Measurements from ENCODE around the gene MYH6.

MYH6 gene

DNA sequence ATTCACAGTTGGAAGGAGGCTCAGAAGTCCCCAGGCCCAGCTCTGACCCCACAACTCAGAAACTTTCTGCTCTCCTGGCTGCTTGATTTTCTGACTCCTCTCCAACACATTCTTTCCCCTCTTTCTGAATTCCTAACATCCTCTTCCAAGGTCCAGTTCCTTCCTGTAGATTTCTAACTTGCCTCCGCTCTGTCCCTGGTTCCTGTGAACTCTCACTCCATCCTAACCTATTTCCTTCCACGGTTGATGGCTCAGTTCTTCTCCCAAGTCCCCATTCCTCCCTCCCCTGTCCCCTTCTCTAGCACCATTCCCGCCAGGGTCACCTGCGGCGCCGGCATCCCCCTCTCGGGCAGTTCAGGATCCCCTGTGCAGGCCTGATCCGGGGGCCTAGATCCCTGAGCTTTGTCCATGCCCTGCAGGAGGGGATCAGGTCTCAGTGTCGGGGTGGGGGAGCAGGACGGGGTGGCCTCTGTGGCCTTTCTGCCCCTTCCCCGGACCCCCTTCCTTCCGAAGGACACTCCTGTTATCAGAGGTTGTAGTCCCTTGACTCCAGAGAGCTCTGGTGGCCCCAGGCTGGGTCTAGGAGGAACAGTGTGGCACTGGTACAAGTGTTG lies 49.4 kb downstream of the MYH6 start:
- Mint-ChIP-seq H3K27ac (no peak overlapping the region), H3K27me3 (peaks cover 27% of the 10 kb centered on the region), H3K9me3 (no peaks in the 10 kb centered on the region), H3K4me1 (ENCODE audit: low read depth) (no peaks in the 10 kb centered on the region), H3K36me3 (ENCODE audit: low read depth) (no peaks in the 10 kb centered on the region), H3K4me3 (no peak overlapping the region)
- DNase-seq = no peak

DNA sequence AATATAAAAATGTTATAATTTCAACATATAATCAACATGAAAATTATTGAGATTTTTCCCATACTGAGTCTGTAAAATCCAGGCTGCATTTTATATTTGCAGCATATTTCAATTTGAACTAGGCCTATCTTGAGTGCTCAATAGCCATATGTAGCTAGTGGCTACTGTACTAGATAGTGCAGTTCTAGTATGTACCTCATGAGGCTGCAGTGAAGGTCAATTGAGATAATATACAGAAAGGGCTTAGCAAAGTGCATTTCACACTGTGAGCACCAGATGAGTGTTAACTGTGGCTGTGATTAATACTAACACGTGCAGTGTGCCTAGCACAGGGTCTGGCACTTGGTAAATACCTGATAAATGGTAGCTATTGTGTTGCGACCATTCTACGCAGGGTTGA lies 50.0 kb downstream of the MYH6 start:
- Mint-ChIP-seq H3K9me3 (no peaks in the 10 kb centered on the region), H3K36me3 (ENCODE audit: low read depth) (no peaks in the 10 kb centered on the region), H3K27me3 (peaks cover 27% of the 10 kb centered on the region), H3K4me1 (ENCODE audit: low read depth) (peaks cover under 1% of the 10 kb centered on the region), H3K4me3 (no peak overlapping the region), H3K27ac (no peak overlapping the region)
- DNase-seq = no peak

DNA sequence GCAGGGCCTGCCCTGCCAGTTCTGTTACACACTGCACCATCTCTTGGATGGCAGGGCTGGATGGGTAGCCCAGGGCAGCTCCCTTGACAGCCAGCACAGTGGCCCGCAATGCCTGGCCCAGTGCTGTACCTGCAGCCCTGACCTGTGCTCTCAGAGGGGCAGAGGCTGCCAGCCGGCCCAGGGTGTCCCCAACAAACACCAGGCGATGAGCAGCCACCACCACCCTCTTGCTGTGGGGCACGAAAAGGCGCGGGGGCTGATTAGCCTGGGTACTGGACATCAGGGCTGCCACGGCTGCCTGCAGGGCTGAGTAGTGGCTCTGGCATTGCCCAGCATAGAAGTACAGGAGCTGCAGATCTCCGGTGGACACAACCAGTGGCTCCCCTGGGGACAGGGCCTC lies 50.8 kb downstream of the MYH6 start:
- H3K4me1 Mint-ChIP-seq (ENCODE audit: low read depth) = peaks cover 4% of the 10 kb centered on the region
- H3K4me3 Mint-ChIP-seq = no peak overlapping the region
- no peak for DNase-seq
- no peaks in the 10 kb centered on the region for H3K36me3 Mint-ChIP-seq (ENCODE audit: low read depth)
- no peak overlapping the region for H3K27ac Mint-ChIP-seq
- H3K27me3 Mint-ChIP-seq = peaks cover 31% of the 10 kb centered on the region
- H3K9me3 Mint-ChIP-seq = no peaks in the 10 kb centered on the region

DNA sequence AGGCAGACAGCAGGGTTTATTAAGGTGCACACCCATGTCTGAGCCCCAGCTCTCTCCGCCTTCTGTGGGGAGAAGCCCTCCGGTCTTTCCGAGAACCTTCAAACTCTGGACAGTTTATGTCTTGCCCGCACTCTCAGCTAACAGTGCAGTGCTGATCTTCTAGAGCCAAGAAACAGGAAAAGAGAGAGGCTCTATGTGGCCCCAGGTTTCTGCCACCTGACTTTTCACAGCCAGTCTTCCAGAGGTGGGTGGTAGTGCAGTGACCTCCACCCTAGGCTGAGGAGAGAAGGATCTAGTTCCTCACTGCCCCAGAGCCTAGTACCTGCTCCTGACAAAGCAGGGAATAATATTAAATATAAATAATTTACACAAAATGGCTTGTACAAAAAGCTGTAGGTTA lies 51.4 kb downstream of the MYH6 start:
- Mint-ChIP-seq H3K4me3 (no peak overlapping the region), H3K4me1 (ENCODE audit: low read depth) (peaks cover 4% of the 10 kb centered on the region), H3K27me3 (peaks cover 31% of the 10 kb centered on the region), H3K27ac (no peak overlapping the region), H3K9me3 (no peaks in the 10 kb centered on the region), H3K36me3 (ENCODE audit: low read depth) (no peaks in the 10 kb centered on the region)
- no peak for DNase-seq

DNA sequence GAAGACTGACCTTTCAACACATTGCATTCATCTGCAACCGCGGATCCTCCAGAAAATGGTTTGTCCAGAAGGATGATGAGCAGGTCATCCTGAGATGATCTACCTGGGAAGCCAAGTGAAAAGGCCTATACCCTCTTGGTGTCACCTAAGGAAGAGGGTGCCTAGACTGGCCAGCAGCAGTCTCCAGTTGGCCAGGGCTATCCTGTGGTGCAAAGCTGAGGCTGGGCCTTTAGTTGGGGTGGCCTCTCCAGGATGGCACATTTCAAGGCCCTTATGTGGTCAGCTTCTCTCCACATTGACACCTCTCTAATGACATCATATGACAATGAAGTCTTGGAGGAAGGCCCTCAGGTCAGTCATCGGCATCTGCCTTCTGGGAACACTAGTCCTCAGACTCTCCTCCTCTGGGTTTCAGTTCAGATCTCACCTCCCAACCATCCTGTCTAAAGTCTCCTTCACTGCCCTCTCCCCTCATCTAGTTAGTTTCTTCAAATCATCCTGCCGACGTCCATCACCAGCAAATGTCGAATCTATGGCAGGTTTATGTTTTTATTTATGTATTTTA lies 52.1 kb downstream of the MYH6 start:
- no peaks in the 10 kb centered on the region for H3K9me3 Mint-ChIP-seq
- H3K36me3 Mint-ChIP-seq (ENCODE audit: low read depth) = no peaks in the 10 kb centered on the region
- no peak overlapping the region for H3K4me3 Mint-ChIP-seq
- no peak overlapping the region for H3K27ac Mint-ChIP-seq
- peaks cover 9% of the 10 kb centered on the region for H3K4me1 Mint-ChIP-seq (ENCODE audit: low read depth)
- DNase-seq = no peak
- H3K27me3 Mint-ChIP-seq = peaks cover 37% of the 10 kb centered on the region

DNA sequence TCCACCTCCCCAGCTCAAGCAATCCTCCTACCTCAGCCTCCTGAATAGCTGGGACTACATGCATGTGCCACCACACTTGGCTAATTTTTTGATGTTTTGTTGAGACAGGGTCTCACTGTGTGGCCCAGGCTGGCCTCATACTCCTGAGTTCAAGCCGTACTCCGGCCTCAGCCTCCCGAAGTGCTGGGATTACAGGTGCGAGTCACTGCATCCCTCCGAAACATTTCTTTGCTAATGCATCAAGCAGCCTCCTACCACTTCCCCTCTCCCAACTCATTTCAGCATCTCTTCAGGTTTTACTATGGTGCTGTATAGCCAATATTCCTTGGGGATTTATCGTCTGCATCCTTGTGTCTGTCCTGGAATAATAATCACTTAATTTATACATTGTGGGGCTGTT lies 53.1 kb downstream of the MYH6 start:
- Mint-ChIP-seq H3K4me1 (ENCODE audit: low read depth) (peaks cover 9% of the 10 kb centered on the region), H3K27ac (no peak overlapping the region)

DNA sequence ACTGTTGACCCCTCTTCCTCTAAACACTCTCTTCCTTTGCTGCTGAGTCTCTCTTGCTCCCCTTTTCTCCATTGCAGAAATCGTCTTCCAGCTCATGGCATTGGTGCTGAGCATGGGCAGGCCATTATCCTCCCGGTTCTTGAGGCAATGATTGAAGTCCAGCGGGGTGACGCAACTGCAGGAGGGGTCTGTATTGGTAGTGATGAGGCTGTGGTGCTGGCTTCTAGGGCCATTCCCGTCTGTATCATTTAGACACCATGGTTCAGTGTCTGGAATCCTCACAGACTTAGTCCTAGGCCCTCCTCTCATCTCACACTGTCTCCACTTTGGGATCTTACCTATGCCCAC lies 54.7 kb downstream of the MYH6 start:
- Mint-ChIP-seq H3K4me1 (ENCODE audit: low read depth) (peaks cover 9% of the 10 kb centered on the region), H3K36me3 (ENCODE audit: low read depth) (no peaks in the 10 kb centered on the region), H3K27me3 (peaks cover 42% of the 10 kb centered on the region), H3K27ac (no peak overlapping the region), H3K9me3 (no peaks in the 10 kb centered on the region), H3K4me3 (peak overlapping the region; percentile 60)
- DNase-seq = no peak

More for the DNA sequence above, 53.1 kb downstream of the MYH6 start:
- no peaks in the 10 kb centered on the region for H3K9me3 Mint-ChIP-seq
- H3K36me3 Mint-ChIP-seq (ENCODE audit: low read depth) = no peaks in the 10 kb centered on the region
- H3K4me3 Mint-ChIP-seq = no peak overlapping the region
- H3K27me3 Mint-ChIP-seq = peaks cover 42% of the 10 kb centered on the region
- no peak for DNase-seq

DNA sequence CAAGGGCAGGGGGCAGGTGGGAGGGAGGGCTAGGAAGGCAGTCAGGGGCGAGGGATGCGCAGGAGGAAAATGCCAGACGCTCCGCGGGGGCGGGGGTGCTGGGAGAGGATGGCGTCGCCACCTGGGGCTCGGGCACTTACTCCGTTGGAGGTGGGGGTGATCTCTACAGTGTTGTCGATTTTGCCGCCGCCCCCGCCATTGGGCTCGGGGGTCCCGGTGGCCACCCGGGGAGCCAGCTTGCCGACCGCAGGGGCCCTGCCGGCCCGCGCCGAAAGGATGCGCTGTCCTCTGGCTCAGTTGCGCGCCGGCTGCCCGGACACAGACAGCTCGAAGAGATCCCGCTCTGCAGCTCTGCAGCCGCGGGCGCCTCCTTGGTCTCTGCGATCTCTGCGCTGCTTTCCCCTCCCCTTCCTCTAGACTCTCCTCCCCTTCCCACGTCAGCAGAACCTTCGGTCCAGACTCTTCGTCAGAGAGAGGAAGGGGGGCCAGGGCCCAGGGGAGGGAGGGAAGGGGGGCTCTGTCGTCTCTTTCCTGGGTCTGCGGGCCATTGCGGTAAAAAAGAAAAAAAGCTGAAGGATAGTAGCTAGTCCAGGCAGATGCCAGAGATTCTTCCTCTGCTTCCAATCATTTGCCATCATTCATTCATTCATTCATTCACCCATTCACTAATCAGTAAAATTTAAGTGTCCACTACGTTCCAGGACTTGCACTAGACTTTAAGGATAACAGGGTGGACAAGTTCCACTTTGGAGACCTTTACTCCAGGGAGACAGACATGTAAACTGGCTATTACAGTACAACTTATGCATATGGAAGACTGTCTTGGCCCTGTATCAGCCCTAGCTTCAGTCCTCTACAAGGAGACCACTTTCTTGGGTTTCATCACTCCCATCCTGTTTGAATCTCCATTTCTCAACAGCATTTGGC lies 55.3 kb downstream of the MYH6 start, which contains the start of gene SLC22A17:
Gene SLC22A17, minus strand, starts transcription at position 382 of the 927 bp plus-strand sequence.
- Mint-ChIP-seq H3K27me3 (peaks cover 42% of the 10 kb centered on the region), H3K4me1 (ENCODE audit: low read depth) (peaks cover 9% of the 10 kb centered on the region), H3K4me3 (peak within 1 kb of the TSS; percentile 60), H3K9me3 (no peaks in the 10 kb centered on the region), H3K27ac (no peak within 1 kb of the TSS), H3K36me3 (ENCODE audit: low read depth) (no peaks in the 10 kb centered on the region)
- peak; percentile 72 for DNase-seq

DNA sequence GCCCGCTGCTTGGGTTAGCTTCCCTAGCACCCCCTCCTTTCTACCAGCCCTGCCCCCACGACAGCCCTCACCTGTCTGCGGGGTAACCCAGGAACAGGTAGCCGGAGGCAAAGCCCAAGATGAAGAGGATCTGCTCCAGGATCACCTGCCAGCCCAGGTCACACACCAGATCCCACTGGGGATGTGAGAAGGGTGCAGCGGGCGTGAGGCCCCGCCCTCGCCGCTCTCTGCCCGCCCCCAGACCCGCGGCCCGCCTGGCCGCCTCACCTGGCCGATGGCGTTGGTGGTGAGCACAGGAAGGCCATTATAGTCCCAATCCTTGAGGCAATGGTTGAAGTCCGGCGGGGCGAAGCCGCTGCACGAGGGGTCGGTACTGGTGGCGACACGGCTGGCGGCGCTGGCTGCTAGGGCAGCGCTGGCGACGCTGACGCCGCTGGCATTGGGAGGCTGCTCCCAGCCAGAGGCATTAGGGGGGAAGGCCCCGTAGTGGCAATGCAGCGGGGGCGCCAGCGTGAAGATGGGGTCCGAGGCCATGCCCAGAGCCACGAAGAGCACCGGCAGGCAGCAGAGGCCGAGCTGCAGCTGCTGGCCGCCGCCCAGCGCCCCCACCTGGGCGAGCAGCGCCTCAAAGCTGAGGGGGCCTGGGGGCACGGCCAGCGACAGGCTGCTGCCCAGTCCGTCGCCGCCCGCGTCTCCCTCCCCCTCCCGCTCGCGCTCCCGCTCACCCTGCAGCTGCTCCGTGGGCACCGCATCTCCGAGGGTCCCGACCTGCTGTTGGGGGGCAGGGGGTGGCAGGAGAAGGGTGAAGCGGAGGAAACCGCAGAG lies 56.2 kb downstream of the MYH6 start:
- peaks cover 42% of the 10 kb centered on the region for H3K27me3 Mint-ChIP-seq
- H3K4me1 Mint-ChIP-seq (ENCODE audit: low read depth) = peaks cover 9% of the 10 kb centered on the region
- DNase-seq = peak; percentile 43
- H3K9me3 Mint-ChIP-seq = no peaks in the 10 kb centered on the region
- no peak overlapping the region for H3K27ac Mint-ChIP-seq
- H3K36me3 Mint-ChIP-seq (ENCODE audit: low read depth) = no peaks in the 10 kb centered on the region
- H3K4me3 Mint-ChIP-seq = peak overlapping the region; percentile 60

DNA sequence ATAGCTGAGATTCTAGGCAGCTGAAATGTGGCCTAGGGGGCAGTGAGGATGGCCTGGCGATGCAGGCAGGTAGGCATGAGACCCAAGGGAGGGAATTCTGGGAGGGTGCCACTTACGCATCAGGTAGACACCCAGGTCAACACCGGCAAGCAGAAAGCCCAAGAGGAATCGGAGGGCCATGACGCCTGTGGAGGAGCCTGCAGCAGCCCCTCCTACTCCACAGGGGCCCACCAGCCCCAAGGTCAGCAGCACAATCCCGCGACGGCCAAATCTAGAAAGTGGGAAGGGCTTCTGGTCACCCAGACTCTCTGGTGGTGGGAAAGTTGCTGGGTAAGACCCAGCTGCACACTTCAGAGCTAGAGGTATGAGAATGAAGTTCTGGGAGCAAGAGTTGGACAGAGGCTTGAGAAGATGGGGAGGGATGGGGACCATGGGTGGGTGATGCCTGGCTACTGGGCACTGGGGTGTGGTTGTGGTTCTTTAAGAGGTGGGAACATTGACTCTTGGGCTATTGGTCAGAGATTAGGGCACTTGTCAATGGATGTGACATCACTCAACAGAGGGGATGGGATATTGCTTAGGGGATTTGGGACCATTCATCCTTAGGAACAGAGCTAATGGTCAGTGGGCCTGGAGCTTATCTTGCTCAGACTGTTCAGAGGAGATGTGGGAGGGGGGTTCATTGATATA lies 58.8 kb downstream of the MYH6 start:
- Mint-ChIP-seq H3K4me1 (ENCODE audit: low read depth) (peaks cover 9% of the 10 kb centered on the region), H3K9me3 (no peaks in the 10 kb centered on the region), H3K27ac (no peak overlapping the region), H3K36me3 (ENCODE audit: low read depth) (no peaks in the 10 kb centered on the region), H3K27me3 (peaks cover 28% of the 10 kb centered on the region), H3K4me3 (no peak overlapping the region)
- DNase-seq = no peak

DNA sequence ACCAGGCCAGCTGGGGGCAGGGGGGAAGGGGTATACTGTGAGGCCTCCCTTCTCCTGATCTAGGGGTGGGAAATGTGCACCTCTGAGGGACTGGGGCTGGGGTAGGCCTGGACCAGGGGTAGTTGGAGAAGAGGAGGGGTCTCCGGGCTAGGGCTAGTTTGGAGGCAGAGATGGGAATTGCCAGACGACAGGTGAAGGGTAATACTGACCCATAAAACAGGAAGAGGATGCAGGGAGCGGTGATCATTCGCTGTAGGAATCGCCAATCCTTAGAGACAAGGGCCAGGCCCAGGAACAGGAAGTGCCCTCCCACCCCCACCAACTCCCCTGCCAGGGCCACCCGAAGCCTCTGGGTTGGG lies 59.8 kb downstream of the MYH6 start:
- Mint-ChIP-seq H3K4me1 (ENCODE audit: low read depth) (peaks cover 9% of the 10 kb centered on the region), H3K36me3 (ENCODE audit: low read depth) (no peaks in the 10 kb centered on the region), H3K4me3 (no peak overlapping the region)

DNA sequence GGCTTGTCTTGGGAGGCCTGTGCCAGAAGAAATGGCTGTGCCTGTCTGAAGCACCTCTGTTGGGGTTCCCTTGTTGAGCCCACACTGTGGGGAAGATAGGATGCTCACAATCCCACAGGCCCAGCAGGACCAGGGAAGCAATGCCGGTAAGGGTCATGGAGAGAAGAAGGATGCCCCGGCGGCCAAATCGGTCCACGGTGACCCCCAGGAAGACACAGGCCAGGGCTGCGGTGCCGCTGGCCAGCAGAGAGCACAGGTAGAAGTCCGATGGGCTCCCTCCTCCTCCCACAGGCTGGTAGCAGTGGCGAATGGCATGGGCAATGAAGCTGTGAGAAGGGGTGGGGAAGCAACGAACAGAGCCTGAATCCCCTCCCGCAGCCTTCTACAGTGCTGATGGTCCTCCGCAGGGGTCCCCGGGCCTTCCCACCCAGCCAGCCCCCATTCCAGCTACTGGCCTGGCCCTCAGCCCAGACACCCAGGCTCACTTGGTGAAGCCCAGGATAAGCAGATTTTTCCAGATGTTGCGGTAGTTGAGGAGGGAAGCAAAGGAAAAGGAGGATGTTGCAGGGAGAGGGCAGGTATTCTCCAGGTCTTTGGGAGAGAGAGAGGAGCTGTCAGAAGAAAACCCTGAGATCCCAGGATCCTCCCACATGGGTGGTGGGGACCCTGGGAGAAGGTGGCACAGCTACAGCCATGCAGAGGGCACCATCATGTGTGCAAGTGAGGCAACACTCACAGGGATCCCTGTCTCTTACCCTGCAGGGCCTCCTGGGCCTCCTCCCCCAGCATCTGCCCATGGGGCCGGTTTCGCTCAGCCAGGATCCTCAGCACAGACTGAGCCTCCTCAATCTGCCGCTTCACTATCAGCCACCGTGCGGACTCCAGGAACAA lies 60.4 kb downstream of the MYH6 start:
- H3K9me3 Mint-ChIP-seq = no peaks in the 10 kb centered on the region
- H3K36me3 Mint-ChIP-seq (ENCODE audit: low read depth) = no peaks in the 10 kb centered on the region
- H3K4me1 Mint-ChIP-seq (ENCODE audit: low read depth) = peaks cover 4% of the 10 kb centered on the region
- H3K4me3 Mint-ChIP-seq = no peak overlapping the region
- no peak overlapping the region for H3K27ac Mint-ChIP-seq
- no peak for DNase-seq
- peaks cover 12% of the 10 kb centered on the region for H3K27me3 Mint-ChIP-seq

More for the DNA sequence above, 59.8 kb downstream of the MYH6 start:
- Mint-ChIP-seq H3K9me3 (no peaks in the 10 kb centered on the region), H3K27me3 (peaks cover 18% of the 10 kb centered on the region), H3K27ac (no peak overlapping the region)
- DNase-seq = no peak

DNA sequence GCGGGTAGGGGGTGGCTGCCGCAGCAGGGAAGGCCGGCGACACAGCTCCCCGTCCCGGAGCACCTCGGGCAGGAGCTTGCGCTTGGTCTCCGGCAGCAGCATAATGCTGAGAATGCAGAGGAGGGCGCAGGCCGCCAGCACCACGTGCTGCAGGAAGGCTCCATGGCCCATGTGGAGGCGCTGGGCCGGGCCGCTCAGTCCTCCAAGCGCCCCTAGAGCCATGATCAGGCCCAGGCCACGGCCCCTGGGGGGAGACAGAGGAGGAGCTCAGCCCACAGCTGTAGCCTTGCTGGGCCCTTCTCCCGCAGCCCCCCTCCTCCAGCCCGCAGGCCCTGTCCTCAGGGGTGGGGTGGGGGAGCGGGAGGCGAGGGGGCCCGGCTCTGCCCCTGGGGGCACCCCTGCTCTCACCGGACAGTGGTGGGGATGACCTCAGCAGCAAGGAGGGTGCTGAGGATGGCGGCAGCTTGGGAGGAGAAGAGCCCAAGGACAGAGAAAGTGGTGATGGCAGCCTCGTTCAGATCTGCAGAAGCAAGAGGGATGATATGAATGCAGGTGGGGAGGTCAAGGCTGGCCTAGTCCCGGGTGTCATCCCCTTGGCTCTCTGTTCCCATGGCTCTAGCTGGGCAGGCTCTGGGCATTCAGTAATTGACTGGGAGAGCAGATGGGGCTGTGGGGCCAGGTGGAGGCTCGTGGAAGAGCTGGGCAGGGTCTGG lies 61.2 kb downstream of the MYH6 start:
- DNase-seq = no peak
- Mint-ChIP-seq H3K4me3 (no peak overlapping the region), H3K27ac (no peak overlapping the region), H3K9me3 (no peaks in the 10 kb centered on the region), H3K36me3 (ENCODE audit: low read depth) (no peaks in the 10 kb centered on the region), H3K27me3 (peaks cover 11% of the 10 kb centered on the region), H3K4me1 (ENCODE audit: low read depth) (peaks cover 4% of the 10 kb centered on the region)

Data from activated T-cell treated with anti-CD3 and anti-CD28 coated beads, Interleukin-2, amount 50 U/mL, for 24 hours (primary cell).